Liver (tissue), 3 donors: Measurements from ENCODE around the gene BLNK.

ENCODE experiments used
- JUND ChIP-seq, 2 donors: IDR thresholded peaks; 2 replicates each; pipeline ENCODE4 v1.6.1; 2016; ENCODE audit warnings: antibody characterized with exemption in 2 of 2
- RAD21 ChIP-seq, 2 donors: IDR thresholded peaks; 2 replicates each; pipeline ENCODE4 v1.6.1; 2016; ENCODE audit warnings: antibody characterized with exemption in 2 of 2, mild to moderate bottlenecking in 2 of 2
- TAF1 ChIP-seq: conservative IDR thresholded peaks from 2 replicates; pipeline ENCODE4 v1.6.1; 2016; ENCODE audit warnings: antibody characterized with exemption, mild to moderate bottlenecking
- YY1 ChIP-seq: IDR thresholded peaks from 2 replicates; pipeline ENCODE4 v1.6.1; 2016; ENCODE audit warnings: antibody characterized with exemption, mild to moderate bottlenecking
- TF ChIP-seq, protein P1 (sequence below): fragments of 150-350 bp; IDR thresholded peaks from 2 replicates; pipeline ENCODE4 v1.5.1; 2017; ENCODE audit warnings: improper control_type of control experiment, low read depth, low read length; ENCODE audit not compliant: missing input control
- TF ChIP-seq, protein P2 (sequence below): IDR thresholded peaks from 2 replicates; pipeline ENCODE4 v1.6.1; 2016; ENCODE audit warnings: antibody characterized with exemption, mild to moderate bottlenecking
- donor health status: healthy.
- donor health status: healthy.

DNA sequence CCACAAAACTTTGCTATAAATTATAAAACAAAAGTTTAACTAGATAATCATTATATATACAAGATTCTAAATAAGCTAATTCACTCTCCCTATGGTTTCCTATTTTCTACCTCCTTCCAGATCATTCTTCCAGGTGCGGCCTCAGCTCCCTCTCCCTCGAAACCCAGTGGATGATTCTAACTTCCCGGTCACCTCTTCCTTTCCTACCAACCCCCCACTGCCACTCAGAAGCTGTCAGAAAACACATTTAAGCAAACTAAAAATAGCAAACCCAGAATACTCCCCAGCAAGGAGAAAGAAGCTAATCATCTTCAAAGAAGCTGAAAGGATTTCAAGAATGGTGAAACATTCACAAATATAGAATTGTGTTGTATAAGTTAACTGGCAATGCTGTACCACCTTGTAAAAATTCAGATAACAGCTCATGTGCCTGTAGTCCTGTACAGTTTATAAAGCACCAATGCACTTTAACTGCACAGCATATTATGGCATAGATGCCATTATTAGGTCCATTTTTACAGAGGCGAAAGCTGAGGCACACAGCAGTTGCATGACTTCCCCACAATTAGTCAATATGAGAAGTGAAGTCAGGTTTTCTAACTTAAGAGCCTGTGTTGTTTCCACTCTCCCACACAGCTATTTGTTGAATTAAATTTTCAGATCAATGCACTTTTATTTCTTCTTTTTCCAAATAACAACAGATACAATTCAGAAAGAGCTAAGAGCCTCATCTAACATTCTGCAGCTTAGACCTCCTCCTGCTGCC, 19.2 kb upstream of the BLNK start:
- TF ChIP-seq YY1, result no peak
- TF ChIP-seq, protein P1, sequence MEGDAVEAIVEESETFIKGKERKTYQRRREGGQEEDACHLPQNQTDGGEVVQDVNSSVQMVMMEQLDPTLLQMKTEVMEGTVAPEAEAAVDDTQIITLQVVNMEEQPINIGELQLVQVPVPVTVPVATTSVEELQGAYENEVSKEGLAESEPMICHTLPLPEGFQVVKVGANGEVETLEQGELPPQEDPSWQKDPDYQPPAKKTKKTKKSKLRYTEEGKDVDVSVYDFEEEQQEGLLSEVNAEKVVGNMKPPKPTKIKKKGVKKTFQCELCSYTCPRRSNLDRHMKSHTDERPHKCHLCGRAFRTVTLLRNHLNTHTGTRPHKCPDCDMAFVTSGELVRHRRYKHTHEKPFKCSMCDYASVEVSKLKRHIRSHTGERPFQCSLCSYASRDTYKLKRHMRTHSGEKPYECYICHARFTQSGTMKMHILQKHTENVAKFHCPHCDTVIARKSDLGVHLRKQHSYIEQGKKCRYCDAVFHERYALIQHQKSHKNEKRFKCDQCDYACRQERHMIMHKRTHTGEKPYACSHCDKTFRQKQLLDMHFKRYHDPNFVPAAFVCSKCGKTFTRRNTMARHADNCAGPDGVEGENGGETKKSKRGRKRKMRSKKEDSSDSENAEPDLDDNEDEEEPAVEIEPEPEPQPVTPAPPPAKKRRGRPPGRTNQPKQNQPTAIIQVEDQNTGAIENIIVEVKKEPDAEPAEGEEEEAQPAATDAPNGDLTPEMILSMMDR, result no peak
- no peak for TF ChIP-seq RAD21 (IDR thresholded peaks at IDR 0.05)
- TF ChIP-seq JUND (IDR thresholded peaks at IDR 0.05), result no peak
- TF ChIP-seq, protein P2, sequence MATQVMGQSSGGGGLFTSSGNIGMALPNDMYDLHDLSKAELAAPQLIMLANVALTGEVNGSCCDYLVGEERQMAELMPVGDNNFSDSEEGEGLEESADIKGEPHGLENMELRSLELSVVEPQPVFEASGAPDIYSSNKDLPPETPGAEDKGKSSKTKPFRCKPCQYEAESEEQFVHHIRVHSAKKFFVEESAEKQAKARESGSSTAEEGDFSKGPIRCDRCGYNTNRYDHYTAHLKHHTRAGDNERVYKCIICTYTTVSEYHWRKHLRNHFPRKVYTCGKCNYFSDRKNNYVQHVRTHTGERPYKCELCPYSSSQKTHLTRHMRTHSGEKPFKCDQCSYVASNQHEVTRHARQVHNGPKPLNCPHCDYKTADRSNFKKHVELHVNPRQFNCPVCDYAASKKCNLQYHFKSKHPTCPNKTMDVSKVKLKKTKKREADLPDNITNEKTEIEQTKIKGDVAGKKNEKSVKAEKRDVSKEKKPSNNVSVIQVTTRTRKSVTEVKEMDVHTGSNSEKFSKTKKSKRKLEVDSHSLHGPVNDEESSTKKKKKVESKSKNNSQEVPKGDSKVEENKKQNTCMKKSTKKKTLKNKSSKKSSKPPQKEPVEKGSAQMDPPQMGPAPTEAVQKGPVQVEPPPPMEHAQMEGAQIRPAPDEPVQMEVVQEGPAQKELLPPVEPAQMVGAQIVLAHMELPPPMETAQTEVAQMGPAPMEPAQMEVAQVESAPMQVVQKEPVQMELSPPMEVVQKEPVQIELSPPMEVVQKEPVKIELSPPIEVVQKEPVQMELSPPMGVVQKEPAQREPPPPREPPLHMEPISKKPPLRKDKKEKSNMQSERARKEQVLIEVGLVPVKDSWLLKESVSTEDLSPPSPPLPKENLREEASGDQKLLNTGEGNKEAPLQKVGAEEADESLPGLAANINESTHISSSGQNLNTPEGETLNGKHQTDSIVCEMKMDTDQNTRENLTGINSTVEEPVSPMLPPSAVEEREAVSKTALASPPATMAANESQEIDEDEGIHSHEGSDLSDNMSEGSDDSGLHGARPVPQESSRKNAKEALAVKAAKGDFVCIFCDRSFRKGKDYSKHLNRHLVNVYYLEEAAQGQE, result no peak
- TF ChIP-seq TAF1, result no peak
